GOT3 (cell line): ENCODE data around the gene HEMGN.

ENCODE experiments used
- DNase-seq: peaks from one replicate; lab custom pipeline; 2025; ENCODE audit warnings: mixed read lengths; lab: John Stamatoyannopoulos, UW

Gene HEMGN

DNA sequence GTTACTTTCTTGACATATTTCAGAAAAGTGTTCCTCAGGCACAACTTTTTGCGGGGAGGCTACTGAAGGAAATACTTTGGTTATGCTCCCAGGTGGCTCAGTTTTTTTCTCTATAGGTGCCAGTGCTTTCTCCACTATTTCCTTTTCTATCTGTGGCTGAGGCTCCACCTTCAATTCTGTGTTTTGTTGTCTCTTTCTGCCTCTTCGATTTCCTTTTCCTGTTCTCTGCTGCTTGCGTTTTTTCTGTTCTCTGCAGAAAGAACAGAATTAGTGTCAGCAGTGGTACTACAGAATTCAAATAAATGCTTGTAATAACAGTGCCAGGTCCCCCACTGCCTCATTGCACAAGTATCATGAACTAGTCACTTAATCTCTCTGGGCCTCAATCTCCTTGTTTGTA lies 7.0 kb downstream of the HEMGN start:
- no peak for DNase-seq

DNA sequence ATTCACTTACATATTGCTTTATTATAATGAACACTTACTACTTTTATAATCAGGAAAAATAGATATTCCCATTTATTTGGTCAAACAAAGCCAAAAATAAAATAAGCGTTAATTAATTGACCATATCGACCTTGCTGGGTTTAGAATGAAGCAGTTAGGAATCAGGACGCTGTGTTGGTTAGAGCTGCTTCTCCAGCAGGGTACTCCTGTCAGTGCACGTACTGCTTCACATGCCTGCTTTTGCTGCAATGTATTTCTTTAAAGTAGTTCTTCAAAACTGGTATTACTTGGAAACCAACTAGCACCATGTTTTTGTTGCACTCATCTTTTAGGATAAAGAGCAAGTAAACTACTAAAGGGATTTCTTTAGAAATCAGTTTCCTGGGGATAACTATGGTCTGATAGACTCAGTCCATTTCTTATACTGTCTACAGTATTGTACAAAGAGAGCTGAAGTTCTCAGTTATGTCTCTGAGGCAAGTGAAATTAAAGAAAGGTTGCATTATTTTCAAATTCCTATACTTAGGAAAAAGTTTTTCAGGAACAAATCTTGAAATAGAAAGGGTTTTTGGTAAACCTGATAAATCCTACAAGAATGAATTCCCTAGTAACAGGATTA lies 8.9 kb downstream of the HEMGN start:
- DNase-seq = no peak

DNA sequence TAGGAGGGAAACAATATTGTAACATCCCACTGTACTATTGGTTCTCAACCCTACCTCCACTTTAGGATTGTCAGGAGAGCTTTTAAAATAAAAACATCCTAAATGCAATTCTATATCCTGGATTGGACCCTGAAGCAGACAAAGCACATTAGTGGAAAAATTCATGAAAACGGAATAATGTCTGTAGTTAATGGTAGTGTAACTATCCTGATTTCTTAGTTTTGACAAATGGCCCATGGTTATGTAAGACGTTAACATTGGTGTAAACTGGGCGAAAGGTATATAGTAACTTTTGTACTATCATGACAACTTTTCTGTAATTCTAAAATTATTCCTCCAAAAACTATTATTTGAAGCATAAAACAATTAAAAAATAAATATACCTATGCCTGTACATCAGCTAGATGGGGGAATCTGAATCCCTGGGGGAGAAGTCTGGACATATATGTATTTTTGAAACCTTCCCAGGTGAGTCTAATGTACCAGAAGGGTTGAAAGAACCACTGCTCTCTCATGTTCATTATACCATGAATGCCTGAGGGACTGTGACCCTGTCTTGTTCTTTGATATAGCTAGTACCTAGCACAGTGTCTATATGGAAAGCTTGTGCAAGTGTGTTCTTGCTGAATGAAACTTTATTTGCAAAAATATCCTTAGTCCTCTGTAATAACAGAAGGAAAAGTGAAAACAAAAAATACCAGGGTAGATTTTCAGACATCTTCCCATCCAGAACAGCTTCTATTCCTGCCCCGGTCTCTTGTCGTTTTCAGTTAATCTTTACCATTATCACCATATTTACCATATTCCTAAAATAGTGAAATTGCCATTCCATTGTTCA lies 12.3 kb downstream of the HEMGN start:
- no peak for DNase-seq

DNA sequence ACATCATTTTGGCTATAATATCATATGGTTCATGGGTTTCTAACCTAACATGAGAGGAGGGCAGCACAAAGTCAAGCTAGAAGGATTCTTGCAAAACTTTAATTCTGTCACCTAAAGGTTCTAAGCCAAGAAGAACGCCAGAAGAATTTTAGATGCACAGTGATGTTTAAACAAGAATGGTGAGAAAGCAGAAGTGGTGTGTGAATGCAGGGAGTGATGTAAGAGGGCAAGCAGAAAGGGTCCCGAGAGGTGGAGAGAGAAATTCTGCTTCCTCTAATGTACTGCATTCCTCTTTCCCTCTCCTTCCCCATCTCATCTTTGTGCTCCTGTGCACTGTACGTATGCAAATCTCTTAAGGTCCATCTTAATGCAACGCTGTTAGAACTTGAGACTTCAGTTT lies 13.6 kb downstream of the HEMGN start:
- no peak for DNase-seq

DNA sequence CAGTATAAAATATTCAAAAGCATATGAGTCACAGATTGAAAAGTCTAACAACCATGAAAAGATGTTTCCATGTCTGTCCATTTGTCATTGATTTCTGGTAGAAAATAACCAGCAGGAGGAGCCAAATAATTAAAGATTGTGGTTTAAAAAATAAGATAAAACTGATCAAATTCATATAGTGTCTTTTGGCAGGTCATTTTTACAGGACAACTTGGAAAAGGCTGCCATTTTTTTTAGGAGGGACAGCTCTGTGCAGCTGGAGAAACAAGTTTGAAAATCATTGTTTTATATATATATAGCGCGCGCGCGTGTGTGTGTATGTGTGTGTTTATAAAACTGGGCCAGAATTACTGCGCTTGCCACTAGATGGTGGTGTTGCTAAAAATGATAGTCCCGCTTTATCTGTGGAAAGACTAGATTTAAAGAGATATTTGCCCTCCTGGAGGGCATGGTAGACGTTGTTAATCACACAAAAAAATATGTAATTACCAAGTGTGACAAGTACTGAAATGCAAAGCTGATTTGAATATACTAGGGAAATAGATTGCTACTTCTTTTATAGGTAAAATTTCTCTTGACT lies 14.4 kb downstream of the HEMGN start:
- DNase-seq = no peak

DNA sequence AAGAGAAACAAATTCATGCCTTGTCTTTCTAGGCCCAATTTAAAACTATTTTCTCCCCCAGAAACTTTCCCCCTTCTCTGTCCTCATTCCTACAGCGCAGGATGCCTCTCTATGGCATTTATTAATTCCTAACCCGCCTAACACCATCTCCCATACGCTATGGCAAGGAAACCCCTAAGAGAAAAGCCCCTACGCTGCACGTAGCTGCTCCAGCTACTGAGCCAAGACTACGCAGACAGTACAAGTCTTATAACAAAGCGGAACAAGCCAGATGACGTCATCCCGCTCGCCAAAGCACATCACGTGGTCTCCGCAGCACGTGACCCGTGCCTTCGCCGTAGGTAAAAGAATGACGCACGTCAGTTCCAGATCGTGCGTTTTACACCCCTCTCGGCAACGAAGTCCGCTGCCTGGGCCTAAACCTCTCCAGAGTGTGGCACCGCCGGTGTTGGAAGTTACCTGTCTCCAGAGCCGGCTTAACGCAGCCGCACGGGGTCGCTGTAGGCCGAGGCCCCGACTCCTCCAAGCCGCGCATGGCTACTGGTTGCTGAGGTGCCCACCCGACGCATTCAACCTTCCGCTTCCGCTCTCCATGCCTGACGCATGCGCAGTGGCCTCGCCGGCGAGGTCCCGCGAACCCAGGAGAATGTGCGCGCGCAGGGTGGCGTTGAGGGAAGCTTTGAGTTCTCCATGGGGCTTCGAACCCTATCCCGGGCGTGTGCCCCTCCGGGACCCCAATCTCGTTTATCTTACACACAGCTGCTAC lies 15.8 kb downstream of the HEMGN start, which contains the start of gene TRMO:
Gene TRMO, minus strand, starts transcription at position 542 of the 766 bp plus-strand sequence. Its CDS starts 7 bp downstream, at position 535.
- peak; percentile 86 for DNase-seq

DNA sequence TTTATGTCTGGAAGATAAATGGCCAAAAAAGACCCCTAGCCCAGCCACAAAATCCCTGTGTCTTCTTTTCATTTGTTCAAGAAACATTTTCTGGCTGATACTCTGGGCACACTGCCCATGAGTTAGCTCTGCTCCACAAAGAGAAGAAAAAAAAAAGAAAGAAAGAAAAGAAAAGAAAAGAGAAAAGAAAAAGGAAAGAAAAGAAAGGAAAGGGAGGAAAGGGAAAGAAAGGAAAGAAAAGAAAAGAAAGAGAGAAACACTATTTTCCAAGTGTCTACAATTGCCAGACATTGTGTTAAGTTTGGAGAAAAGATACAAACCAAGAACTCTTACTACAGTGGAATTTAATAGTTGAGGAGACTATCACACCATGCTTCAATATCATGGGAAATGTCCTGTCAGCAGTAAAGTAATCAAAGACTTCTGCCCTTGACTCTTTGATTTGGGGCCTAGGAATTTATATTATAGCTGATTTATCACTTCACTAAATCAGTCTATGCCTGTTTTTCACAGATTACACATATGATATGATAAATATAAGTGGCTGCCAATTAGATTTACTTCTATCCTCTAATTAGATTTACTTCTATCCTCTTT lies 18.7 kb downstream of the HEMGN start:
- no peak for DNase-seq

DNA sequence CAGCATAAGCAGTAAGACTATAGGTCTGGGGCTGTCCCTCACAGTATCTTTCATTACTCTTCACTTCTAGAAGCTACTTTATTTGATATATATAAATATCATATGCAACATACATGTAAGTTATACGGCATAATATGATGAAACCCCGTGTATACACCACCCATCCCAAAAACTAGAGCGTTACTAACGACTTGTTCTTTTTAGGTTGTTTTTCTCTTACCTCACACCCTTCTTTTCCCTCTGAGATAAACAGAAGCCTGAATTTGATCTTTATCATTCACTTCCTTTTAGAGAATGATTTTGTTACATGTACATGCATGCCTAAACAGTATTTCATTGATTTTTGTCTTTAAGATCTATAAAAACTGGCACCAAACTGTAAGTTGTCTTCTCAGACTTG lies 19.4 kb downstream of the HEMGN start:
- DNase-seq = no peak

DNA sequence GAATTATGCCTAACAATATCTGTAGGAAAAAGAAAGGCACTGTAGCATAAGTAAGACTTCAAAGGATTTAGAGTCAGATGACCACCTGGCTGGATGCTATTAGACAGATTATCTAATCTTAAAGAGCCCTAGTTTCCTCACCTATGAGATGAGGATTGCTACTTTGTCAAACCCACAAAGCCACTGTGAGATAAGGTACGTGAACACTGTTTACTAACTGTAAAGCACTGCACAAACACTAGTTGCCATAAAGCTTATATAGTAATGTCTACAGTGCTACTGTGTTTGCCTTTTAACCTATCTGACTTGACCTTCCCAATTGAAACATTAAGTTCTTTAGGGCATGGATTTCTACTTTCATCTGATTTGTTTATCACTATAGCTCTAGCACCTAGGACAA lies 26.0 kb downstream of the HEMGN start:
- no peak for DNase-seq

DNA sequence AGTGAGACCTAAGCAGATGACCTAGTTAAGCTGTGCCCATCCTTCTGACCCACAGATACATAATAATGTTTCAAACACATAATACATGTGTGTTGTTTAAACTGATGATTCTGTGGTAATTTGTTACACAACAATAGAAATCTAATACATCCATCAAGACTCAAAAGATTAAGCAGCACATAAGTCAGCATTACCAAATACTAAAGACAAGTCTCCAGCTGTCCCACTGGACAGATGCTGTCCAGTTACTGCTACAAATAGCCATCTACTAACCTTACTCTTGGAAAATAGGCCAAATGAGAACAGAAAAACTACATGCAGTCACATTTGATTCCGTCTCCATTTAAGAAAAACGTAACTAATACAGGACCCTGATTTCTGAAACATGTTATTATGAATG lies 26.4 kb downstream of the HEMGN start:
- no peak for DNase-seq

DNA sequence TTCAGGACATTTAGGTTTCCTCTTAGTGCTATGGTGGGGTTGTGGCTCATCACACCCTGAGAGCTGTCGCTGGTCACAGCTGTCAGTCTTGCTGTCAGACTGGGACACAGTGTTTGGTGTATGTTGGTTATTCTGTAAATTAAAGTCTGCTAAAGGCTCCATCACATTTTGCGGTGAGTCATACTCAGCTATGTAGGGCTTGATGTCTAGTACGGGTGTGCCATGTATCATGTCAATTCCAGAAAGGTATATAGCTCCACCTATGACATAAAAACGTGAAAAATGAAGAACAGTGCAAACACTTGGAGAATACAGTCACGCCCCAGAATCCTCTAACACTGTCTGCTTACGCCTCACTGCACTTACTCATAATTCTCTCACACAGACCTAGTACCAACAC lies 27.6 kb downstream of the HEMGN start:
- DNase-seq = no peak

DNA sequence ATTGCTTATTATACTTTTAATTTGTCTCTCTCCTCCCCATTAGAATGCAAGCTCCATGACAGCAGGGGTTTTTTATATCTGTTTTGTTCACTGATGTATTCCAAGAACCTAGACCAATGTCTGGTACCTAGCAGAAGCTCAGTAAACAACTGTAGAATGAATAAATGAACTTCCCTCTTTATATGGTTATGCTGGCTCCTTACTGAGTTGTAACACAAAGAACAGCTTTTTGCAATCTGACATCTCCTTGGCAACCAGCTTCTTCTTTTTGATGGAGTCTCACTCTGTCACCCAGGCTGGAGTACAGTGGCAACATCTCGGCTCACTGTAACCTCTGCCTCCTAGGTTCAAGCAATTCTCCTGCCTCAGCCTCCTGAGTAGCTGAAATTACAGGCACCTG lies 29.3 kb downstream of the HEMGN start:
- DNase-seq = no peak

DNA sequence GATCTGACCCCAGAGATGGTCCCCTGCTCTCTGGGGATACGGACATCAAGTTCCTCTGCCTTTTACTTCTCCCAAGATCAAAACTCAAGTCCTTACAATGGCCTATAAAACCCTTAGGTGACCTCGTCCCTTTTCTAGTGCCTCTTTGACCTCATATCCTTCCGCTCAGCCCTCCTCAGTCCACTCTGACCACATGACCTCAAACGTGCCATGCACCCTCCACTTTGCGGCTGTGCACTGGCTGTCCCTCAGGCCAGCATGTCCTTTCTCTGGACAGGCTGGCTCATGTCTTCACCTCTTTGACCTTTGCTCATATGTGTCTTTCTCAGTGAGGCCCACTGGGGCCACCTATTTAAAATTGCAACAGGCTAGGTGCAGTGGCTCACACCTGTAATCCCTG lies 30.3 kb downstream of the HEMGN start:
- no peak for DNase-seq

DNA sequence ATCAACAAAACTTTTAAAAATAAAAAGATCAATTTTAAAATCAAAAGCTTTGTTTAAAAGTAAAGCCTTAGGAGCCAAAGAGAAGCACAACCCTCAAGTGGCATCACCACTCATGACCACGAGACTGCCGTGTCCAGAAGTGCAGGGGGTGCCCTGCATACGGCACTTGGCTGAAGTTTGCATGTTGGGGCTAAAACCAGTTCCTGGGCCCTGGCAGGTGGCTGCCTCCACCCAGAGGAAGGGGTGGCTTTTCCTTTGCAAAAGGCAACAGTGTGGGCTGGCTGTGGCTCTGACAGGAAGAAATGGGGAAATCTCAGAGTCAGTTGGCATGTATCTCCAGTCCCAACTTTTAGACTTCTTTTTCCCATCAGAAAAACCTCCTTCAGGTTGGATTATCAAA lies 30.9 kb downstream of the HEMGN start:
- no peak for DNase-seq

DNA sequence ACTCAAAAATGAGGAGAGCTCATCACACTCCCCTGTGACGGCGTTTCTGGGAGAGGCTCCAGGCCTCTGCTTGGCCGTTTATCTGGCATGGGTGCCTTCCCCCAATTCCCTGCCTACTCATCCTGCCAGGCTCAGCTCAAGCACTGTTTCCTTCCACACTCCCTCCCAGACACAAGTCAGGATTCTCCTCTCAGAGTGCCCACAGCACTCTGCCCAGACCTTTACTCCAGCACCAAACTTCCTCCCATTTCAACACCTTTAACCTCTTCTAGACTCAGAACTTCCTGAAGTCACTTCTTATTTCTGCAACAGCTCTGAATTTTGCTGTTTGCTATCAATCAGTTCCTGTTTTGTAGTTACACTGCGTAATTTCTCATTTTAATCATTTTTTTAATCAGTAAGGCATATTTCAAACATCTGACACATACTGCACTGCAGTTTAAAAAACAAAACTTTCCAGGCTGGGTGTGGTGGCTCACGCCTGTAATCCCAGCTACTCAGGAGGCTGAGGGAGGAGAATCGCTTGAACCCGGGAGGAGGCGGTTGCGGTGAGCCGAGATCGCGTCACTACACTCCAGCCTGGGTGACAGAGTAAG lies 31.6 kb downstream of the HEMGN start:
- DNase-seq = no peak

DNA sequence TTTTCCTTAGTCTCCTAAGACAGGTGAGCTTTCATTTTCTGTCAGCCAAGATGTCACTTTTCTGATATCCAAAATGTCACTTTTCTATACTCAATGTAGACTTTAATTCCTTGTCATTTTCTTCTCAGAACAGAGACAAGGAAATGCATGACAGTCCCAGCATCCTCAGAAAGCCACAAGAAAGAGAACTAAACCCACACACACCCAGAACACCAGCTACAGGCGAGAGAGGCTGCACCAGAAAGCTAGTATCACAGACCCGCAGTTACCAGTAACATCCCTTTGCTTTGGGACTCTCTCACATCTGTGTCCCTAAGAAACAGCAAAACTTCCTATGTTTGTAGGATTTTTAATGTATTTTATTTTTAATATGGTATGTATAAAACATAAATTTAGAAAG lies 32.7 kb downstream of the HEMGN start:
- no peak for DNase-seq

DNA sequence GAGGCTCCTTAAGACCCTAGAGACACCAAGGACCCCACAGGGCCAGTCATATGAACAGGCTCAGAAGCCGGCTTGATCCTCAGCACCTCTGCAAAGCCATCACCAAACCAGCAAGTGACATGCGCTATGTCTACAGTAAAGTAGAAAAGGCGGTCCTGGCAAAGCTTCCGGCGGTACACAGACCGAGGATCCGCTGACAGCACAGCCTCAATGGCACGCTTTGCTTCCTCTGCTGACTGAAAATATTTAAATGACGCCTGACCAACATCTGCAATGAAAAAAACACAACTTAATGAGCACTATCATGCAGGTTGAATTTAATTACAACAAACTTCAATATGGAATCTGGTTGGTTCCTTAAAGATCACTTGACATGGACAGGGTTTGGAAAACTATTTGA lies 33.2 kb downstream of the HEMGN start:
- no peak for DNase-seq

DNA sequence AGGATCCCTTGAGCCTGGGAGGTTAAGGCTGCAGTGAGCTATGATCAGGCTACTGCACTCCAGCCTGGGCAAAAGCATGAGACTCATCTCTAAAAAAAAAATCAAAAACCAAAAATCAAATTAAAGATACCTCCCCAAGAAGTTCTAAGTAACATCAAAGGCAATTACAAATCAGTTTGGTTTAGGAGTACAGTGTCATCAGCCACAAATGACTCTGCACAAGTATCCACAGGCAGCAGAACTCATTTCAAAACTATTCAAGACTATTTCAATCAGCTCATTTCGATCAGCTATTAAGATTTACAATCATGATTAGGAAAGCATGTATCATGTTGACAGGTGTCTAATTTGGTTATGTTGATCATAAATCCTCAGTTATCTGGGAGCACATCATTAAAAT lies 34.8 kb downstream of the HEMGN start:
- no peak for DNase-seq

DNA sequence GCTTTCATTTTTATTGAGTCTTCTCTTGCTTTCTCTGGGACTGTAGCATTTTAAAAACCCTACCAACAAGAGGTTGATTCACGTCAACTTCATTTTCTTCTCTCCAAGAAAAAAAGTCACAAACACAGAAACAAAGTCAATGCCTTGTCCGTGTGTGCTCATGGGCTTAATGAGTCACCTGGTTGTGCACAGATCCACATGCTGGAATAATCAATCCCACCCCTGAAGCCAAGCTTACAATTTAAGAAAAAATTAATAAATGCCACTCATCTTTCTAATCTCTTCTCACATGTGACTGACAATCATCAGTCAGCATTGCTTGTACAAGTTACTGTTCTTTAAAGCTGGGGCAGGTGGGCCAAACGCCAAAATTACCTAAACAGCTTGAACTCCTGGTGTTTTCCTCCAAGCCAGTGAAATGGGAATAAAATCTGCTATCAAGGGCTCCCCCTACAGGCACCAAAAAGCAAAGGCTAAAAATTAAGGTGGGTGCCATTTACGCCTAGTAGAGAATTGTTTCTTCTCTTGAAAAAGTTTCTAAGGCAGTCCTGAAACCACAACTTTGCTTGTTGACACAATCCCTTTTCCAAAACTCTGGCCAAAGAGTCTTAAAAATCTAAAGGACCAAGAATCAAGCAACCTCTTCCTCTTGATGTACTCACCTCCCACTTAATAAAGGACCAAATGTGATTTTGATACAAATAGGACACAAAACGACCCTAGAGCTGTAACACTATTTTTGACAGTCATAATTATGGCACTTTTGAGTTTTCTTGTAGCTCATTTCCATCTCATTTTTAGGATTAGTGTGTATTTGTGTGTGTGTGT lies 37.0 kb downstream of the HEMGN start:
- no peak for DNase-seq

DNA sequence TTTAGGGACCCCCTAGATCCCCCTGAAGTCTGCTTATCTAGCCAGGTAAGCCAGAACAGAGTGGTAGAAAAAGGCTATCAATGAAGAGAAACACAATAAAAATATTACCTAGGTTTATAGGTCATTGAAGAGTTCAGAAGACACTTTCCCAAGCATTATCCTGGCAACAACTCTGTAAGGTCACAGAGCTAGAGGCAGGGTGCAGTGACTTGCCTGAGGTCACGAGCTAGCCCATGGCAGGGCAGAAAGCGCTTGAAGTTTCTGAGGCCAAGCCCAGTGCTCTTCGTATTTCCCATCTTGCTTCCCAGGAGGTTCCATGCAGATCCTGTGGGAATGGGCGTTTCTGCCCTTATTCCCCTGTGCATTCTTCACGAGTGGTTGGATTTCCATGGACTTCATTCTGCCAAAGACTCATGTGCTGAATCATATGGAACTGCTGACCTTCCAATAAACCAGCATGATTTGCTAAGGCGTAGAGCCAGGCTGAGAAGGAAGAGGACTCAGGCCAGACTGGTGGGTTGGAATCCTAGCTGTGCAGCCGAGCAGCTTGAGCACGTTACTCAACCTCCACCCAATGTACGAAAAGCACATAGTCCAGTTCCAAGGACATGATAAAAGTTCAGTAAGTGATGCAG lies 37.8 kb downstream of the HEMGN start:
- DNase-seq = no peak
